A549 (cell line): Measurements from ENCODE around the gene SLC27A1. TPM values are rescaled to one million over a fixed set of nuclear protein-coding genes. Genes with fewer than 3 reads are reported as not detected.

Experiments used
- ATAC-seq, 2 experiments: fragments of 200-7000 bp in 1 of 2; fragments of >200 bp in 1 of 2; cut with Nextera tagmentation in 1 of 2; cut with Tn5 transposase in 1 of 2; 3 replicates each; pipeline versions ENCODE4 v1.8.0 to v1.9.1; 2018 to 2020; ENCODE audit warnings: mild to moderate bottlenecking in 1 of 2, moderate library complexity in 1 of 2
- CTCF ChIA-PET: fragments of 300-600 bp; sonication (Branson Sonifier 250); formaldehyde crosslinking; extraction: SDS; loops from one replicate; lab custom pipeline; 2021; ENCODE audit warnings: antibody characterized with exemption, inconsistent platforms; lab: Yijun Ruan, JAX
- POLR2A ChIA-PET: fragments of 350-600 bp; formaldehyde crosslinking; extraction: SDS; loops from one replicate; lab custom pipeline; 2021; ENCODE audit warnings: antibody characterized with exemption, inconsistent platforms; lab: Yijun Ruan, JAX
- DNase-seq, 2 experiments: peaks; one replicate each; pipeline versions ENCODE4 v3.0.0 to v3.0.0-alpha.2; 2011 to 2016; ENCODE audit warnings: low read depth in 1 of 2, low spot score in 1 of 2
- FAIRE-seq: peaks from 2 replicates; lab custom pipeline; 2011; peaks lifted over from hg19 to GRCh38; lab: Jason Lieb, UNC
- H3K27ac ChIP-seq, 2 experiments: fragments of >200 bp; sonication (Bioruptor Twin); formaldehyde crosslinking; 3 replicates each; pipeline ENCODE4 v1.5.1; 2016 to 2017
- H3K4me1 ChIP-seq: fragments of >200 bp; sonication (Bioruptor Twin); formaldehyde crosslinking; 3 replicates; pipeline ENCODE4 v1.6.1; 2016
- H3K4me2 ChIP-seq: fragments of >200 bp; sonication (Bioruptor Twin); formaldehyde crosslinking; 3 replicates; pipeline ENCODE4 v1.6.1; 2016
- H3K4me3 ChIP-seq: fragments of >200 bp; sonication (Bioruptor Twin); formaldehyde crosslinking; 3 replicates; pipeline ENCODE4 v1.5.1; 2016
- H3K9me3 ChIP-seq: fragments of >200 bp; sonication (Bioruptor Twin); formaldehyde crosslinking; 3 replicates; pipeline ENCODE4 v1.6.1; 2016
- BCL3 ChIP-seq: fragments of >200 bp; sonication (Bioruptor Twin); formaldehyde crosslinking; IDR thresholded peaks from 3 replicates; pipeline ENCODE4 v1.6.1; 2016
- CBX2 ChIP-seq: fragments of 200-600 bp; sonication (generic); IDR thresholded peaks from 2 replicates; pipeline ENCODE4 v1.6.1; 2016; ENCODE audit warnings: low read depth, mild to moderate bottlenecking, borderline replicate concordance
- CBX8 ChIP-seq: fragments of 200-600 bp; sonication (generic); IDR thresholded peaks from 2 replicates; pipeline ENCODE4 v1.6.1; 2016
- EHF ChIP-seq: fragments of 250-450 bp; sonication (Bioruptor Pico); IDR thresholded peaks from 2 replicates; pipeline ENCODE4 v1.5.0; 2020; ENCODE audit warnings: mild to moderate bottlenecking
- EHMT2 ChIP-seq: fragments of 200-600 bp; sonication (generic); IDR thresholded peaks from 2 replicates; pipeline ENCODE4 v1.6.1; 2016; ENCODE audit warnings: antibody characterized with exemption, low read depth, mild to moderate bottlenecking, moderate library complexity
- ESRRA ChIP-seq: fragments of 150-350 bp; IDR thresholded peaks from 2 replicates; pipeline ENCODE4 v1.6.1; 2014; ENCODE audit warnings: mild to moderate bottlenecking, low read length, borderline replicate concordance
- FOSB ChIP-seq: fragments of 250-450 bp; sonication (Bioruptor Pico); IDR thresholded peaks from 2 replicates; pipeline ENCODE4 v1.5.0; 2020; ENCODE audit warnings: mild to moderate bottlenecking, moderate library complexity
- FOXS1 ChIP-seq: fragments of 250-450 bp; sonication (Bioruptor Pico); IDR thresholded peaks from 2 replicates; pipeline ENCODE4 v1.5.0; 2020; ENCODE audit warnings: mild to moderate bottlenecking, moderate library complexity
- HOXB13 ChIP-seq: fragments of 250-450 bp; sonication (Bioruptor Pico); IDR thresholded peaks from 2 replicates; pipeline ENCODE4 v1.5.0; 2020; ENCODE audit warnings: low read depth, mild to moderate bottlenecking, moderate library complexity
- JUN ChIP-seq, 2 experiments: fragments of >200 bp; sonication (Bioruptor Twin); formaldehyde crosslinking; IDR thresholded peaks; 2 replicates in 1 of 2; 3 replicates in 1 of 2; pipeline ENCODE4 v1.6.1; 2016 to 2017
- NFE2L2 ChIP-seq: fragments of 150-350 bp; conservative IDR thresholded peaks from 2 replicates; pipeline ENCODE4 v1.6.1; 2014; ENCODE audit warnings: low read length
- NR3C1 ChIP-seq: fragments of >200 bp; sonication (Bioruptor Twin); formaldehyde crosslinking; IDR thresholded peaks from 3 replicates; pipeline ENCODE4 v1.6.1; 2017
- POLR2AphosphoS2 ChIP-seq: conservative IDR thresholded peaks from 2 replicates; pipeline ENCODE4 v1.6.1; 2012; ENCODE audit warnings: low read length, improper control_type of control experiment, inconsistent platforms
- RFX5 ChIP-seq: fragments of 450-650 bp; IDR thresholded peaks from 2 replicates; pipeline ENCODE4 v1.7.1; 2014; ENCODE audit warnings: antibody characterized with exemption, mild to moderate bottlenecking, moderate library complexity
- RNF2 ChIP-seq: fragments of 200-600 bp; sonication (generic); IDR thresholded peaks from 2 replicates; pipeline ENCODE4 v1.6.1; 2016; ENCODE audit warnings: low read depth, mild to moderate bottlenecking, antibody characterized with exemption, moderate library complexity, borderline replicate concordance
- SMC3 ChIP-seq: fragments of >200 bp; sonication (Bioruptor Twin); formaldehyde crosslinking; IDR thresholded peaks from 3 replicates; pipeline ENCODE4 v1.6.1; 2018; ENCODE audit warnings: inconsistent platforms
- TFCP2L1 ChIP-seq: fragments of 250-450 bp; sonication (Bioruptor Pico); IDR thresholded peaks from 2 replicates; pipeline ENCODE4 v1.5.0; 2021; ENCODE audit warnings: mild to moderate bottlenecking
- ZC3H11A ChIP-seq: fragments of 450-650 bp; IDR thresholded peaks from 2 replicates; pipeline ENCODE4 v1.6.1; 2014; ENCODE audit warnings: antibody characterized with exemption, mild to moderate bottlenecking
- ZFP36 ChIP-seq: fragments of 450-650 bp; IDR thresholded peaks from 2 replicates; pipeline ENCODE4 v1.6.1; 2014; ENCODE audit warnings: borderline replicate concordance; ENCODE audit not compliant: partially characterized antibody
- WGBS: methylation state at CpG from one replicate; pipeline ENCODE4 v1.1.6; 2017; ENCODE audit errors: missing lambda C conversion rate; 5-methylcytosine and 5-hydroxymethylcytosine counted together
- polyA plus RNA-seq, 4 experiments: library from polyadenylated mRNA; depleted of rRNA in 3 of 4; stranded (reverse); fragments of >200 nt; fragmentation: RNase III in 1 of 4; extraction: RNeasy Plus Mini Kit Qiagen cat#74134 plus additional on column Dnase treatment in 1 of 4; gene quantifications; 2 replicates in 3 of 4; 3 replicates in 1 of 4; pipeline ENCODE4 v1.2.3, GENCODE V29; 2011 to 2017
- TF ChIP-seq, protein P1 (sequence below): fragments of >200 bp; sonication (Bioruptor Twin); formaldehyde crosslinking; IDR thresholded peaks from 2 replicates; pipeline ENCODE4 v1.6.1; 2016
- TF ChIP-seq, protein P2 (sequence below): fragments of 250-450 bp; sonication (Bioruptor Pico); IDR thresholded peaks from 2 replicates; pipeline ENCODE4 v1.5.0; 2021; ENCODE audit warnings: mild to moderate bottlenecking, moderate library complexity, borderline replicate concordance

Gene SLC27A1
- polyA plus RNA-seq, 2 of the 4 experiments (the other 2 are of a cell fraction) = 1.8 to 2.5 TPM

GRCh38 chr19:17486545-17487240 lies 16.4 kb downstream of the SLC27A1 start (continued):
- no peak for TF ChIP-seq HOXB13
- TF ChIP-seq CBX2 = no peak
- TF ChIP-seq CBX8 = no peak
- no peak for TF ChIP-seq EHMT2
- TF ChIP-seq, protein P1, sequence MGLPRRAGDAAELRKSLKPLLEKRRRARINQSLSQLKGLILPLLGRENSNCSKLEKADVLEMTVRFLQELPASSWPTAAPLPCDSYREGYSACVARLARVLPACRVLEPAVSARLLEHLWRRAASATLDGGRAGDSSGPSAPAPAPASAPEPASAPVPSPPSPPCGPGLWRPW = no peak
- TF ChIP-seq JUN (IDR thresholded peaks at IDR 0.05) = no peak
- TF ChIP-seq POLR2AphosphoS2 = no peak

- no peak for ATAC-seq
- H3K9me3 ChIP-seq = no peaks in the 10 kb centered on the region
These were observed 17.2 kb downstream of the SLC27A1 start for GRCh38 chr19:17487284-17488121.

GRCh38 chr19:17488593-17489391 lies 18.5 kb downstream of the SLC27A1 start:
- CTCF ChIA-PET = interaction anchor here (1.6 kb wide), 1 partner anchor 7 kb away, joined by 8 read pairs; no protein-coding TSS in a partner anchor
- 80% methylated on average over 12 of the region's 31 CpGs for WGBS
- Histone ChIP-seq H3K4me2 (no peak overlapping the region), H3K4me3 (no peak overlapping the region), H3K27ac (no peak overlapping the region), H3K4me1 (no peaks in the 10 kb centered on the region), H3K9me3 (no peaks in the 10 kb centered on the region)
- DNase-seq (peak in 1 of 2 experiments; percentile 66), FAIRE-seq (no peak), ATAC-seq (peak; percentile 72 to 93)
- no peak for TF ChIP-seq TFCP2L1 (CRISPR knock-in tag)
- TF ChIP-seq FOSB (CRISPR knock-in tag) = no peak
- no peak for TF ChIP-seq RNF2
- no peak for TF ChIP-seq NFE2L2
- no peak for TF ChIP-seq RFX5
- TF ChIP-seq NR3C1 = no peak
- no peak for TF ChIP-seq HOXB13
- no peak for TF ChIP-seq EHF
- TF ChIP-seq, protein P2, sequence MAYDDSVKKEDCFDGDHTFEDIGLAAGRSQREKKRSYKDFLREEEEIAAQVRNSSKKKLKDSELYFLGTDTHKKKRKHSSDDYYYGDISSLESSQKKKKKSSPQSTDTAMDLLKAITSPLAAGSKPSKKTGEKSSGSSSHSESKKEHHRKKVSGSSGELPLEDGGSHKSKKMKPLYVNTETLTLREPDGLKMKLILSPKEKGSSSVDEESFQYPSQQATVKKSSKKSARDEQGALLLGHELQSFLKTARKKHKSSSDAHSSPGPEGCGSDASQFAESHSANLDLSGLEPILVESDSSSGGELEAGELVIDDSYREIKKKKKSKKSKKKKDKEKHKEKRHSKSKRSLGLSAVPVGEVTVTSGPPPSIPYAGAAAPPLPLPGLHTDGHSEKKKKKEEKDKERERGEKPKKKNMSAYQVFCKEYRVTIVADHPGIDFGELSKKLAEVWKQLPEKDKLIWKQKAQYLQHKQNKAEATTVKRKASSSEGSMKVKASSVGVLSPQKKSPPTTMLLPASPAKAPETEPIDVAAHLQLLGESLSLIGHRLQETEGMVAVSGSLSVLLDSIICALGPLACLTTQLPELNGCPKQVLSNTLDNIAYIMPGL = no peak
- no peak for TF ChIP-seq FOXS1
- no peak for TF ChIP-seq ZFP36
- TF ChIP-seq BCL3 = no peak
- POLR2A ChIA-PET = no interaction called here

More at GRCh38 chr19:17487284-17488121, 17.2 kb downstream of the SLC27A1 start:
- Histone ChIP-seq H3K4me1 (no peaks in the 10 kb centered on the region), H3K27ac (no peak overlapping the region), H3K4me2 (no peak overlapping the region), H3K4me3 (no peak overlapping the region)
- DNase-seq (no peak), FAIRE-seq (no peak)
- TF ChIP-seq ESRRA (no peak), FOXS1 (no peak), SMC3 (no peak), ZC3H11A (no peak)
- POLR2A ChIA-PET = interaction anchor here (0.6 kb wide), 1 partner anchor 8 kb away, joined by 6 read pairs; no protein-coding TSS in a partner anchor
- 74% methylated on average over 8 of the region's 18 CpGs for WGBS
- CTCF ChIA-PET = interaction anchor here (1.6 kb wide), 2 partner anchors 9 to 303 kb away, joined by 3 to 8 read pairs; no protein-coding TSS in a partner anchor
